GM12878 (cell line): ENCODE data around the gene ACYP1. TPM values are rescaled to one million over a fixed set of nuclear protein-coding genes. Genes with fewer than 3 reads are reported as not detected.

Experiments
- ATAC-seq: fragments of 200-7000 bp; cut with Tn5 transposase; 3 replicates; pipeline ENCODE4 v1.9.1; 2020; ENCODE audit warnings: mild to moderate bottlenecking, moderate library complexity
- BruUV-seq: library from RNA; stranded (reverse); fragments of 400-500 nt; replicated peaks from 2 replicates; lab custom pipeline; 2021; lab: Mats Ljungman, UMichigan
- CTCF ChIA-PET: fragments of 300-600 bp; sonication (Branson Sonifier 250); formaldehyde crosslinking; extraction: SDS; loops from one replicate; lab custom pipeline; 2021; ENCODE audit warnings: inconsistent platforms; lab: Yijun Ruan, JAX
- POLR2A ChIA-PET: fragments of 350-600 bp; formaldehyde crosslinking; extraction: SDS; loops from one replicate; lab custom pipeline; 2021; ENCODE audit warnings: inconsistent platforms; lab: Charles Lee
- RAD21 ChIA-PET: fragments of 300-600 bp; sonication (Branson Sonifier 250); formaldehyde crosslinking; loops from one replicate; lab custom pipeline; 2023; ENCODE audit warnings: antibody characterized with exemption; ENCODE audit not compliant: unreplicated experiment; lab: Charles Lee
- SMC1A ChIA-PET: fragments of 300-600 bp; sonication (Branson Sonifier 250); formaldehyde crosslinking; loops from one replicate; lab custom pipeline; 2023; ENCODE audit not compliant: unreplicated experiment, uncharacterized antibody; lab: Charles Lee
- DNase-seq: peaks from one replicate; pipeline ENCODE4 v3.0.0-alpha.2; 2011; ENCODE audit warnings: low read depth, low spot score
- FAIRE-seq: peaks from 3 replicates; lab custom pipeline; 2011; peaks lifted over from hg19 to GRCh38; lab: Jason Lieb, UNC
- H2AFZ ChIP-seq: 2 replicates; pipeline ENCODE4 v1.6.0; 2011; ENCODE audit warnings: low read depth, low read length, control low read depth; ENCODE audit not compliant: control insufficient read depth
- H3K27ac ChIP-seq: 2 replicates; pipeline ENCODE4 v1.5.1; 2011; ENCODE audit warnings: control low read depth; ENCODE audit not compliant: control insufficient read depth, insufficient read depth
- H3K27me3 ChIP-seq, 2 experiments: replicated peaks in 1 of 2; 2 replicates each; pipeline versions ENCODE4 v1.6.0 to v1.6.1; 2011; ENCODE audit warnings: low read length in 1 of 2; ENCODE audit not compliant: control insufficient read depth in 2 of 2, insufficient read depth in 2 of 2
- H3K36me3 ChIP-seq, 2 experiments: 2 replicates each; pipeline ENCODE4 v1.5.1; 2011; ENCODE audit warnings: low read length in 1 of 2; ENCODE audit not compliant: control insufficient read depth in 2 of 2, insufficient read depth in 2 of 2
- H3K4me1 ChIP-seq: 2 replicates; pipeline ENCODE4 v1.6.1; 2011; ENCODE audit warnings: mild to moderate bottlenecking, low read length, moderate library complexity, mixed read lengths; ENCODE audit not compliant: control insufficient read depth, insufficient read depth
- H3K4me2 ChIP-seq: 2 replicates; pipeline ENCODE4 v1.6.0; 2011; ENCODE audit warnings: control low read depth; ENCODE audit not compliant: control insufficient read depth, insufficient read depth
- H3K4me3 ChIP-seq: fragments of 200-600 bp; sonication (generic); 2 replicates; pipeline ENCODE4 v1.5.1; 2016
- H3K79me2 ChIP-seq: 2 replicates; pipeline ENCODE4 v1.6.0; 2011; ENCODE audit warnings: low read length; ENCODE audit not compliant: control insufficient read depth, insufficient read depth
- H3K9ac ChIP-seq: 2 replicates; pipeline ENCODE4 v1.8.0; 2011; ENCODE audit warnings: low read length, control low read depth, mixed read lengths; ENCODE audit not compliant: control insufficient read depth, insufficient read depth
- H3K9me3 ChIP-seq: replicated peaks from 3 replicates; pipeline ENCODE4 v1.5.1; 2011; ENCODE audit warnings: mild to moderate bottlenecking, low read length; ENCODE audit not compliant: control insufficient read depth, insufficient read depth
- H4K20me1 ChIP-seq: 2 replicates; pipeline ENCODE4 v1.6.0; 2011; ENCODE audit not compliant: control insufficient read depth, insufficient read depth
- ATF7 ChIP-seq: fragments of 450-650 bp; IDR thresholded peaks from 2 replicates; pipeline ENCODE4 v1.6.1; 2016; ENCODE audit warnings: low read depth, mild to moderate bottlenecking
- CHD4 ChIP-seq: fragments of 200-600 bp; sonication (generic); IDR thresholded peaks from 2 replicates; pipeline ENCODE4 v1.6.1; 2016; ENCODE audit warnings: mild to moderate bottlenecking
- IKZF1 ChIP-seq: fragments of 450-650 bp; conservative IDR thresholded peaks from 2 replicates; pipeline ENCODE4 v1.6.1; 2017; ENCODE audit warnings: antibody characterized with exemption, mild to moderate bottlenecking
- IKZF2 ChIP-seq, 2 experiments: fragments of 450-650 bp; IDR thresholded peaks; 2 replicates each; pipeline ENCODE4 v1.6.1; 2017; ENCODE audit warnings: mild to moderate bottlenecking in 2 of 2, moderate library complexity in 2 of 2
- MAX ChIP-seq: IDR thresholded peaks from 2 replicates; pipeline ENCODE4 v1.6.1; 2012; ENCODE audit warnings: low read depth, low read length, improper control_type of control experiment
- NKRF ChIP-seq: fragments of 450-650 bp; conservative IDR thresholded peaks from 2 replicates; pipeline ENCODE4 v1.6.1; 2017; ENCODE audit warnings: mild to moderate bottlenecking, moderate library complexity
- RAD51 ChIP-seq: fragments of 450-650 bp; IDR thresholded peaks from 2 replicates; pipeline ENCODE4 v1.6.1; 2016; ENCODE audit warnings: moderate library complexity, mild to moderate bottlenecking, inconsistent platforms
- SUPT20H ChIP-seq: IDR thresholded peaks from 2 replicates; pipeline ENCODE4 v1.6.1; 2011; ENCODE audit warnings: low read depth, mild to moderate bottlenecking, low read length, moderate library complexity, borderline replicate concordance; ENCODE audit not compliant: control insufficient read depth
- TCF3 ChIP-seq: IDR thresholded peaks from 2 replicates; pipeline ENCODE4 v1.6.1; 2012; ENCODE audit warnings: low read depth, mild to moderate bottlenecking, low read length, borderline replicate concordance; ENCODE audit not compliant: insufficient read depth
- ZNF274 ChIP-seq: IDR thresholded peaks from one replicate; pipeline ENCODE4 v1.8.0; 2011; ENCODE audit not compliant: insufficient read length, insufficient read depth
- WGBS: methylation state at CpG from one replicate; pipeline ENCODE4 v1.1.6; 2016; ENCODE audit warnings: low lambda C conversion rate; ENCODE audit not compliant: insufficient replicate concordance, insufficient coverage; ENCODE audit errors: missing lambda C conversion rate; 5-methylcytosine and 5-hydroxymethylcytosine counted together
- in situ Hi-C: fragments of 300-500 bp; cut with MboI; formaldehyde crosslinking; loops from 9 replicates; pipeline ENCODE4 v1.14.3; 2018; ENCODE audit warnings: mixed read lengths
- intact Hi-C: fragments of 100-400 bp; cut with micrococcal nuclease; formaldehyde crosslinking; loops from one replicate; pipeline ENCODE4 v1.14.2; 2022; ENCODE audit not compliant: unreplicated experiment
- polyA plus RNA-seq, 11 experiments: library from polyadenylated mRNA; depleted of rRNA in 4 of 11; unstranded in 6 of 11; stranded (reverse) in 5 of 11; fragments of >200 nt; fragmentation: Nextera tagmentation in 4 of 11; fragmentation: Illumina TruSeq in 1 of 11; extraction: Ambion mirVana in 4 of 11; extraction: Trizol in 1 of 11; gene quantifications; 1 replicate in 1 of 11; 2 replicates in 10 of 11; pipeline versions ENCODE4 v1.2.1 to v1.2.3, GENCODE V29; 2011 to 2016; ENCODE audit warnings: inconsistent platforms in 2 of 11, missing spikeins in 2 of 11, low read depth in 1 of 11
- total RNA-seq, 4 experiments: library from RNA; depleted of rRNA in 3 of 4; stranded (reverse); fragments of >200 nt in 3 of 4; fragmentation: Illumina TruSeq in 1 of 4; extraction: Trizol in 1 of 4; gene quantifications; 2 replicates each; pipeline versions ENCODE4 v1.2.1 to v1.2.3, GENCODE V29; 2013 to 2021
- TF ChIP-seq, protein P1 (sequence below): fragments of 450-650 bp; IDR thresholded peaks from 2 replicates; pipeline ENCODE4 v1.6.1; 2017; ENCODE audit warnings: borderline replicate concordance

Gene ACYP1
- total and polyA plus RNA-seq, 10 of the 15 experiments (the other 5 are each of a cell fraction or from before 2014, with no cell fraction given): 18.2 to 52.6 (median 43.5) TPM

DNA sequence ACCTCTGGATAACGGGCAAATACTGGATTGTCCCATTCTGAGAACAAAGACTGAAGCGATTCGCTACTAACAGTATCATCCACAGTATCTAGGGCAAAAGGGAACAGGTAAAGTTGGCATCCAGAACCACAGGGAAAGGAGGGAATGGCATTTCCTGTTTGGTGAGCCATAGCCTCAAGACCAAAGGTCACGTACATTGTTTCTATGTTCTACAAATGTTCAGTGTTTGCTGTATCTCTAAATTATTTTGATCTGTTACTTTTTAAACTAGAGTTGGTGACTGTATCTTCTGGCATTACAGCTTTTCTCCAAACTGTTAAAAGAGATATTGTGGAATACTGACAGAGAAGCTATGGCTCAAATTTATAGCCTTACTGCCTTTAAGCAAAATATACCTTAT, 22.2 kb downstream of the ACYP1 start:
- no peak overlapping the region for H3K4me2 ChIP-seq
- no peak for TF ChIP-seq IKZF1
- TF ChIP-seq NKRF: no peak
- no peak for TF ChIP-seq ZNF274
- TF ChIP-seq, protein P1, sequence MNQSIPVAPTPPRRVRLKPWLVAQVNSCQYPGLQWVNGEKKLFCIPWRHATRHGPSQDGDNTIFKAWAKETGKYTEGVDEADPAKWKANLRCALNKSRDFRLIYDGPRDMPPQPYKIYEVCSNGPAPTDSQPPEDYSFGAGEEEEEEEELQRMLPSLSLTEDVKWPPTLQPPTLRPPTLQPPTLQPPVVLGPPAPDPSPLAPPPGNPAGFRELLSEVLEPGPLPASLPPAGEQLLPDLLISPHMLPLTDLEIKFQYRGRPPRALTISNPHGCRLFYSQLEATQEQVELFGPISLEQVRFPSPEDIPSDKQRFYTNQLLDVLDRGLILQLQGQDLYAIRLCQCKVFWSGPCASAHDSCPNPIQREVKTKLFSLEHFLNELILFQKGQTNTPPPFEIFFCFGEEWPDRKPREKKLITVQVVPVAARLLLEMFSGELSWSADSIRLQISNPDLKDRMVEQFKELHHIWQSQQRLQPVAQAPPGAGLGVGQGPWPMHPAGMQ: no peak
- no peak for TF ChIP-seq SUPT20H
- no peak for TF ChIP-seq TCF3
- no peak for TF ChIP-seq IKZF2 (IDR thresholded peaks at IDR 0.05)
- no peak for TF ChIP-seq RAD51
- no peak for TF ChIP-seq ATF7
- TF ChIP-seq CHD4: no peak
- no peak for TF ChIP-seq MAX

More for the DNA sequence above, 22.2 kb downstream of the ACYP1 start:
- ChIA-PET CTCF (interaction anchor here (0.6 to 1.5 kb wide), 6 partner anchors 20 to 898 kb away, joined by 3 to 4 read pairs (median 4); partner anchors contain the start of gene ACYP1), POLR2A (interaction anchor here (0.7 to 1.8 kb wide), 4 partner anchors 22 to 78 kb away, joined by 3 to 9 read pairs (median 3); partner anchors contain the start of genes ACYP1 and ZC2HC1C), RAD21 (interaction anchor here (1.0 to 1.2 kb wide), 2 partner anchors 80 to 95 kb away, joined by 3 read pairs; no protein-coding TSS in a partner anchor), SMC1A (interaction anchor here (1.5 kb wide), 1 partner anchor 101 kb away, joined by 3 read pairs; no protein-coding TSS in a partner anchor)
- Histone ChIP-seq H3K9ac (no peak overlapping the region), H3K79me2 (peaks cover 4% of the 10 kb centered on the region), H3K9me3 (no peaks in the 10 kb centered on the region), H3K4me3 (no peak overlapping the region), H2AFZ (no peak overlapping the region), H3K27ac (no peak overlapping the region), H3K4me1 (no peaks in the 10 kb centered on the region), H4K20me1 (no peaks in the 10 kb centered on the region), H3K27me3 (no peaks in the 10 kb centered on the region), H3K36me3 (peaks cover 0 to 2% of the 10 kb centered on the region in 2 experiments; a peak in 1 of 4 replicates)
- ATAC-seq (no peak), DNase-seq (no peak), FAIRE-seq (peak; percentile 7)
- in situ Hi-C loops (no loop called here), intact Hi-C loops (no loop called here)
- BruUV-seq: no TSS peak
- WGBS: 96% methylated on average over 4 of the region's 4 CpGs
